Kidney epithelial cell (primary cell): ENCODE data around the gene SNTG2. TPM values are rescaled to one million over a fixed set of nuclear protein-coding genes. Genes with fewer than 3 reads are reported as not detected.

Source experiments
- DNase-seq: peaks from one replicate; pipeline ENCODE4 v3.0.0-alpha.2; 2010; ENCODE audit warnings: low read depth
- H3K27me3 ChIP-seq: 2 replicates; pipeline ENCODE4 v1.6.0; 2011; ENCODE audit warnings: low read length; ENCODE audit not compliant: control insufficient read depth, insufficient read depth
- H3K36me3 ChIP-seq: 2 replicates; pipeline ENCODE4 v1.5.1; 2011; ENCODE audit warnings: low read length; ENCODE audit not compliant: control insufficient read depth, insufficient read depth
- H3K4me3 ChIP-seq: 2 replicates; pipeline ENCODE4 v1.5.1; 2011; ENCODE audit warnings: low read depth, mild to moderate bottlenecking, control low read depth, low read length
- CTCF ChIP-seq: IDR thresholded peaks from 2 replicates; pipeline ENCODE4 v1.5.1; 2011; ENCODE audit warnings: mild to moderate bottlenecking, moderate library complexity, low read length, control low read depth, inconsistent platforms; ENCODE audit not compliant: insufficient read depth, poor library complexity, severe bottlenecking
- total RNA-seq: library from RNA; depleted of rRNA; stranded (reverse); fragments of >200 nt; gene quantifications from 2 replicates; pipeline ENCODE4 v1.2.3, GENCODE V29; 2015

The SNTG2 gene
- total RNA-seq, 1 donor from 2014 or later = 0.38 TPM

GRCh38 chr2:1002350-1002749 lies 51.7 kb downstream of the SNTG2 start:
- TF ChIP-seq CTCF = no peak
- Histone ChIP-seq H3K27me3 (no peaks in the 10 kb centered on the region), H3K36me3 (no peaks in the 10 kb centered on the region), H3K4me3 (no peak overlapping the region)
- no peak for DNase-seq

- H3K4me3 ChIP-seq = no peak overlapping the region
- TF ChIP-seq CTCF = no peak
- DNase-seq = no peak
- no peaks in the 10 kb centered on the region for H3K27me3 ChIP-seq
- H3K36me3 ChIP-seq = no peaks in the 10 kb centered on the region
Observed at GRCh38 chr2:1004398-1004797, 53.7 kb downstream of the SNTG2 start.

GRCh38 chr2:1010415-1010930 lies 59.8 kb downstream of the SNTG2 start:
- peak; percentile 42 for DNase-seq
- no peak for TF ChIP-seq CTCF
- Histone ChIP-seq H3K27me3 (no peaks in the 10 kb centered on the region), H3K36me3 (no peaks in the 10 kb centered on the region), H3K4me3 (no peak overlapping the region)

GRCh38 chr2:1011006-1011405 lies 60.4 kb downstream of the SNTG2 start:
- Histone ChIP-seq H3K36me3 (no peaks in the 10 kb centered on the region), H3K27me3 (no peaks in the 10 kb centered on the region), H3K4me3 (no peak overlapping the region)
- DNase-seq = no peak
- TF ChIP-seq CTCF = no peak

GRCh38 chr2:1011985-1012384 lies 61.3 kb downstream of the SNTG2 start:
- DNase-seq = no peak
- no peaks in the 10 kb centered on the region for H3K27me3 ChIP-seq
- TF ChIP-seq CTCF = no peak
- H3K36me3 ChIP-seq = no peaks in the 10 kb centered on the region
- H3K4me3 ChIP-seq = no peak overlapping the region

- Histone ChIP-seq H3K27me3 (no peaks in the 10 kb centered on the region), H3K36me3 (no peaks in the 10 kb centered on the region), H3K4me3 (no peak overlapping the region)
- no peak for DNase-seq
- TF ChIP-seq CTCF = no peak
Observed at GRCh38 chr2:1014802-1015201, 64.2 kb downstream of the SNTG2 start.
